Lower lobe of right lung (tissue), 2 donors: ENCODE data around the gene MASP1. TPM values are rescaled to one million over a fixed set of nuclear protein-coding genes. Genes with fewer than 3 reads are reported as not detected.

ENCODE experiments used
- ATAC-seq, 2 donors: fragments of 200-7000 bp; cut with Tn5 transposase; one replicate each; pipeline ENCODE4 v1.9.1; 2020 to 2022; ENCODE audit warnings: mild to moderate bottlenecking in 2 of 2, moderate library complexity in 2 of 2
- DNase-seq: peaks from one replicate; pipeline ENCODE4 v3.0.0-alpha.2; 2020
- H3K27ac ChIP-seq: fragments of 200-600 bp; one replicate; pipeline ENCODE4 v1.8.0; 2022
- H3K27me3 ChIP-seq: fragments of 200-600 bp; one replicate; pipeline ENCODE4 v1.8.0; 2022; ENCODE audit warnings: low read depth
- H3K36me3 ChIP-seq: fragments of 200-600 bp; one replicate; pipeline ENCODE4 v1.8.0; 2022; ENCODE audit warnings: mild to moderate bottlenecking
- H3K4me1 ChIP-seq: fragments of 200-600 bp; one replicate; pipeline ENCODE4 v1.8.0; 2022
- H3K4me3 ChIP-seq: fragments of 200-600 bp; one replicate; pipeline ENCODE4 v1.8.0; 2022; ENCODE audit warnings: mild to moderate bottlenecking
- H3K9me3 ChIP-seq: fragments of 200-600 bp; one replicate; pipeline ENCODE4 v1.8.0; 2022
- intact Hi-C: fragments of 100-400 bp; cut with DNase I; formaldehyde crosslinking; loops from one replicate; pipeline ENCODE4 v1.11.0; 2022
- total RNA-seq: library from RNA; stranded (reverse); fragmentation: NEBNext Ultra II Directional; extraction: Animal tissue kit (Norgen Biotek cat#: 25700); gene quantifications from one replicate; pipeline ENCODE4 v1.2.1, GENCODE V29; 2021
- TF ChIP-seq, protein P1 (sequence below): fragments of 200-600 bp; IDR thresholded peaks from one replicate; pipeline ENCODE4 v1.8.0; 2022; ENCODE audit warnings: antibody characterized with exemption, mild to moderate bottlenecking
- donor health status: DM: no; HTN: yes; CAD: no; lungs with severe emphysema.

MASP1 gene
- total RNA-seq, 1 donor from 2014 or later: 4.3 TPM

DNA sequence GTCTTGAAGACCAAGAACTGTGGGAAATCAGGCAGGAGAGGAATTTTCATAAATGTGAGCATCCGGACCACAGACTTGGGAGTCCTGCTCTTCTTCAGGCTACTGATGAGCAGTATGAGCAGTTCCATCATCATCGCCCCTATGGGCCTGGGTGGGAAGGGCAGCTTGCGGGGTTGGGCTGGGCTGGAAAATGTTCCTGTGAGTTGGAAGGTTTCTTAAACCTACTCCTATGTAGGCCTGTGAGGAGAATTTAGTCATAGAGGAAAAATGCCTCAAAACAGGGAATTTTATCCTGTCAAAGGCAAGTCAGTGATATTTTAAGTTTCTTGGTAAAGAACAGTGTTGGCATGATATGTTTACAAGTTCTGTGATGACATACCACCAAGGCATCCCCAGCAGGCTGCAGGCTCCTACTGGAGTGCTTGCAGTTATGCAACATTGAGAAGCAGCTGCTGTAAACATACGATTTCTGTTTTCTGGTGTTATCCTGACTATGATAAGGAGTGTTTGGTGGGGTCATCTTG is 10.3 kb downstream of the MASP1 start:
- Histone ChIP-seq H3K4me1 (no peaks in the 10 kb centered on the region), H3K27me3 (no peaks in the 10 kb centered on the region), H3K36me3 (no peaks in the 10 kb centered on the region), H3K9me3 (no peaks in the 10 kb centered on the region), H3K4me3 (no peak overlapping the region), H3K27ac (no peak overlapping the region)
- ATAC-seq: peak in 1 of 2 donors; percentile 41
- TF ChIP-seq, protein P1, sequence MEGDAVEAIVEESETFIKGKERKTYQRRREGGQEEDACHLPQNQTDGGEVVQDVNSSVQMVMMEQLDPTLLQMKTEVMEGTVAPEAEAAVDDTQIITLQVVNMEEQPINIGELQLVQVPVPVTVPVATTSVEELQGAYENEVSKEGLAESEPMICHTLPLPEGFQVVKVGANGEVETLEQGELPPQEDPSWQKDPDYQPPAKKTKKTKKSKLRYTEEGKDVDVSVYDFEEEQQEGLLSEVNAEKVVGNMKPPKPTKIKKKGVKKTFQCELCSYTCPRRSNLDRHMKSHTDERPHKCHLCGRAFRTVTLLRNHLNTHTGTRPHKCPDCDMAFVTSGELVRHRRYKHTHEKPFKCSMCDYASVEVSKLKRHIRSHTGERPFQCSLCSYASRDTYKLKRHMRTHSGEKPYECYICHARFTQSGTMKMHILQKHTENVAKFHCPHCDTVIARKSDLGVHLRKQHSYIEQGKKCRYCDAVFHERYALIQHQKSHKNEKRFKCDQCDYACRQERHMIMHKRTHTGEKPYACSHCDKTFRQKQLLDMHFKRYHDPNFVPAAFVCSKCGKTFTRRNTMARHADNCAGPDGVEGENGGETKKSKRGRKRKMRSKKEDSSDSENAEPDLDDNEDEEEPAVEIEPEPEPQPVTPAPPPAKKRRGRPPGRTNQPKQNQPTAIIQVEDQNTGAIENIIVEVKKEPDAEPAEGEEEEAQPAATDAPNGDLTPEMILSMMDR: no peak
- intact Hi-C loops: no loop called here
- no peak for DNase-seq

DNA sequence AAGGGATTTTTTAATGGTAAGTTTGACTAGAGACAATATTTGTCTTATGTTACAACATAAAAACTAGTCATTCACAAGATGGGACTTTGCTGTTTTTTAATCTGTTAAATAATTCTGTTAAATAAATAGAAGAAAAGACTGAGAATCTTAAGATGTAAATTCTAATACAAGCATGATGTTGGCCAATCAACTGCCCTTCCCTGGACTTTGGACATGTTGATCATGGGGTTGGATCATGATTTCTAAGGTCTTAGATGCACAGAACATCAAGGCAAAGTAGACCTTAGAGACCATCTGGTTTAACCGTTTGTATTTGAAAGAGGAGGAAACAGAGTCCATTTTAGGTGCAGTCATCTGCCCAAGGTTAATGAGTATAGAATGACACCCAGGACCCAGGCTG is 10.9 kb downstream of the MASP1 start:
- no peak overlapping the region for H3K27ac ChIP-seq
- intact Hi-C loops: no loop called here

DNA sequence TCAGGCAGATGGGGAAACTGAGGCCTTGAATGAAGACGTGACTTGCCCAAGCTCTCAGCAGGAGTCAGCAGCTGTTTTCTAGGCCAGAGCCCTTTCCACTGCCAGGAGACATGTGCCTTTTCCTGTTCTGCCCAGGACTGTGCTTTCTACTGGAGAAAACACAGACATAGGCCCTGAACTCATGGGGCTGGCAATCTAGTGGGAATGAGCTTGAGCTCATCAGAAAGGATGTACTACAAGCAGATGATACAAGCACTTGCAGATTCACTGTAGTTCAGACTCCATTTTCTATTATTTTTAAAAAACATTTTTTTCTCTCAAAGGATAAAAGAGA is 14.4 kb downstream of the MASP1 start:
- H3K4me1 ChIP-seq: no peaks in the 10 kb centered on the region
- TF ChIP-seq, protein P1: no peak
- H3K9me3 ChIP-seq: no peaks in the 10 kb centered on the region
- H3K36me3 ChIP-seq: no peaks in the 10 kb centered on the region
- intact Hi-C loops: no loop called here
- no peak for ATAC-seq
- no peak overlapping the region for H3K27ac ChIP-seq
- H3K4me3 ChIP-seq: no peak overlapping the region
- no peaks in the 10 kb centered on the region for H3K27me3 ChIP-seq
- no peak for DNase-seq

More for the DNA sequence above, 10.9 kb downstream of the MASP1 start:
- H3K4me3 ChIP-seq: no peak overlapping the region
- TF ChIP-seq, protein P1: no peak
- no peaks in the 10 kb centered on the region for H3K27me3 ChIP-seq
- no peak for ATAC-seq
- H3K9me3 ChIP-seq: no peaks in the 10 kb centered on the region
- no peak for DNase-seq
- H3K36me3 ChIP-seq: no peaks in the 10 kb centered on the region
- H3K4me1 ChIP-seq: no peaks in the 10 kb centered on the region

DNA sequence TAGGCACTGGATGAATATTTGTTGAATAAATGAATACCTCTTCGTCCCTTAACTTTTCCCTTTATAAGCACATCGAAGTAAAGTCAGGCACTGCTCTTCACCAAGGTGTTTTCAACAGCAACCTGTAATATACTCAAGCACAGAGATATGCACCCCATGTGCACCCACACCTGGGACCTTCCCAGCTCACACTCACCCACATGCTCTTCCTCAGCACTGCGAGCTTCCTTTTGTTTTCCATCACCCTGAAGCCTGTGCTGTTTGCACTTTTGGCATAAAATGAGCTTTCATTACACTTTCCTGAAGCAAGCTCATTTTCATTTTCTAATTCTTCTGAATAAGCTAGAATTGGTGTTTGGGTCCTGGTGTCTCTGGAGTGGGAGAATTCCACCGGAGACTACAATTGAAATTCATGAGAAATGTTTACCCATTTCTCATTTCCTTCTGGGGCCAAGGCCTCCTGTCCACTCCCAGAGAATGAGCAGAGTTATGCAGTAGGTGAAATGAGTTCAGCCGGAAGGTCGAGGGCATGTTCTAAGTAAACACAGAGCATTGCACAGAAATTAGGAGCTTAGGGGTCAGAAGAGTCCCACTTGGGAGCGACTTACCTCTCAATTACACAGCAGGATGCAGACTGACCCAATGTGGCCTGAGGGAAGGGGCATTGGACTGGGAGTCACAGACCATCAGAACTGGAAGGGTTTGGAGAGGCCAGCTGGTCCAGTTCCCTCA is 15.0 kb downstream of the MASP1 start:
- intact Hi-C loops: no loop called here
- no peaks in the 10 kb centered on the region for H3K9me3 ChIP-seq
- no peaks in the 10 kb centered on the region for H3K36me3 ChIP-seq
- no peaks in the 10 kb centered on the region for H3K27me3 ChIP-seq
- H3K4me1 ChIP-seq: no peaks in the 10 kb centered on the region
- ATAC-seq: no peak
- no peak overlapping the region for H3K27ac ChIP-seq
- DNase-seq: no peak
- TF ChIP-seq, protein P1: no peak
- H3K4me3 ChIP-seq: no peak overlapping the region

DNA sequence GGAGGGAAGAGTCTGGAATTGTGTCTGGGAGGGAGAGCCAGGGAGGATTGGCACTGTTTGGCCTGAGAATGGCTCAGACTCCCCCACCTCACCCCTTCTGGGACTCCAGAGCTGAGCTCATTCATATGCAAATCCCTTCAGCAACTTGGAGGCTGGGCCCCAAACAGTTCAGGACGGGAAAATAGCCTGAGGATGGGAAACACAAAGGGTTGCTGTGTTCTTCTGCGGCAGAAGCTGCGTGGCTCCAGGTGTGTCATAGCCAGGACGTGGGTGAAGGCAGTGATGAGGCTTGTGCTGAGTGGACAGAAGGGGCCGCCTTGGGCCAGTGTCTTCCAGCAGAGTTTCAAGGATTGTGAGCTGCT is 16.6 kb downstream of the MASP1 start:
- ATAC-seq (no peak), DNase-seq (no peak)
- H3K9me3 ChIP-seq: no peaks in the 10 kb centered on the region
- H3K27ac ChIP-seq: no peak overlapping the region
- TF ChIP-seq, protein P1: no peak
- H3K4me3 ChIP-seq: no peak overlapping the region
- H3K27me3 ChIP-seq: no peaks in the 10 kb centered on the region
- intact Hi-C loops: no loop called here
- no peaks in the 10 kb centered on the region for H3K36me3 ChIP-seq
- H3K4me1 ChIP-seq: no peaks in the 10 kb centered on the region
